ENCODE results near the gene CCDC157. TPM values are rescaled to one million over a fixed set of nuclear protein-coding genes. Genes with fewer than 3 reads are reported as not detected.

CCDC157 gene
- total RNA-seq, 4 donors from 2014 or later, result 0.41 to 1.4 (median 1.1) TPM

- H3K27me3 ChIP-seq, result no peaks in the 10 kb centered on the region
- intact Hi-C loops (cut with DNase I; ENCODE audit: low total_unique reads) (no loop called here), in situ Hi-C loops (cut with MboI; ENCODE audit: low sequenced_read_pairs in 4 of 4) (no loop called here)
- no peaks in the 10 kb centered on the region for H3K9me3 ChIP-seq
- no peak for TF ChIP-seq CTCF (IDR thresholded peaks at IDR 0.05 in 4 of 5, conservative IDR thresholded peaks at IDR 0.05 in 1 of 5)
- TF ChIP-seq POLR2A (IDR thresholded peaks at IDR 0.05), result no peak
- H3K4me3 ChIP-seq, result no peak overlapping the region
- H3K4me1 ChIP-seq, result peaks cover 0 to 2% of the 10 kb centered on the region in 2 donors
- peaks cover 0 to 84% of the 10 kb centered on the region in 2 donors for H3K36me3 ChIP-seq
- H3K27ac ChIP-seq, result no peak overlapping the region
- ATAC-seq, result no peak
- DNase-seq, result no peak
These were observed 8.0 kb upstream of the CCDC157 start for GRCh38 chr22:30348809-30349208.

- no peak for DNase-seq
- Histone ChIP-seq H3K9me3 (no peaks in the 10 kb centered on the region), H3K4me1 (peaks cover 20 to 25% of the 10 kb centered on the region in 2 donors), H3K27me3 (no peaks in the 10 kb centered on the region), H3K27ac (no peak overlapping the region), H3K36me3 (peaks cover 0 to 60% of the 10 kb centered on the region in 2 donors), H3K4me3 (no peak overlapping the region)
- intact Hi-C loops (cut with DNase I; ENCODE audit: low total_unique reads) (no loop called here), in situ Hi-C loops (cut with MboI; ENCODE audit: low sequenced_read_pairs in 4 of 4) (no loop called here)
- no peak for TF ChIP-seq CTCF (IDR thresholded peaks at IDR 0.05 in 4 of 5, conservative IDR thresholded peaks at IDR 0.05 in 1 of 5)
- TF ChIP-seq POLR2A (IDR thresholded peaks at IDR 0.05), result no peak
- no peak for ATAC-seq
These were observed 5.6 kb upstream of the CCDC157 start for GRCh38 chr22:30351226-30351625.

GRCh38 chr22:30354644-30355043, 2.2 kb upstream of the CCDC157 start:
- Histone ChIP-seq H3K36me3 (peaks cover 0 to 31% of the 10 kb centered on the region in 2 donors), H3K27ac (no peak overlapping the region), H3K4me3 (peak overlapping the region in 1 of 4 donors; percentile 94), H3K9me3 (no peaks in the 10 kb centered on the region), H3K4me1 (peaks cover 23 to 32% of the 10 kb centered on the region in 2 donors), H3K27me3 (no peaks in the 10 kb centered on the region)
- in situ Hi-C loops (cut with MboI; ENCODE audit: low sequenced_read_pairs in 4 of 4), result no loop called here
- DNase-seq, result no peak
- intact Hi-C loops (cut with DNase I; ENCODE audit: low total_unique reads), result no loop called here
- no peak for TF ChIP-seq POLR2A (IDR thresholded peaks at IDR 0.05)
- TF ChIP-seq CTCF (IDR thresholded peaks at IDR 0.05 in 4 of 5, conservative IDR thresholded peaks at IDR 0.05 in 1 of 5), result no peak
- ATAC-seq, result no peak

GRCh38 chr22:30357236-30357570, 396 bp downstream of the CCDC157 start:
- intact Hi-C loops (cut with DNase I; ENCODE audit: low total_unique reads), result no loop called here
- no peak for TF ChIP-seq CTCF (IDR thresholded peaks at IDR 0.05 in 4 of 5, conservative IDR thresholded peaks at IDR 0.05 in 1 of 5)
- no peak for TF ChIP-seq POLR2A (IDR thresholded peaks at IDR 0.05)
- DNase-seq (no peak), ATAC-seq (no peak)
- in situ Hi-C loops (cut with MboI; ENCODE audit: low sequenced_read_pairs in 4 of 4), result no loop called here
- H3K27me3 ChIP-seq, result no peaks in the 10 kb centered on the region
- H3K9me3 ChIP-seq, result no peaks in the 10 kb centered on the region
- peaks cover 23 to 32% of the 10 kb centered on the region in 2 donors for H3K4me1 ChIP-seq
- H3K36me3 ChIP-seq, result peaks cover 0 to 7% of the 10 kb centered on the region in 2 donors
- H3K4me3 ChIP-seq, result peak overlapping the region; percentile 78 to 98 (median 92)
- H3K27ac ChIP-seq, result peak overlapping the region in 3 of 4 donors; percentile 94 to 97 (median 95)

- no peak for TF ChIP-seq CTCF (IDR thresholded peaks at IDR 0.05 in 4 of 5, conservative IDR thresholded peaks at IDR 0.05 in 1 of 5)
- no peak for TF ChIP-seq POLR2A (IDR thresholded peaks at IDR 0.05)
- in situ Hi-C loops (cut with MboI; ENCODE audit: low sequenced_read_pairs in 4 of 4), result no loop called here
- DNase-seq (no peak), ATAC-seq (no peak)
- Histone ChIP-seq H3K27me3 (no peaks in the 10 kb centered on the region), H3K4me1 (peaks cover 23 to 32% of the 10 kb centered on the region in 2 donors), H3K4me3 (peak overlapping the region; percentile 78 to 98 (median 92)), H3K9me3 (no peaks in the 10 kb centered on the region), H3K36me3 (peaks cover 0 to 2% of the 10 kb centered on the region in 2 donors), H3K27ac (no peak overlapping the region)
- intact Hi-C loops (cut with DNase I; ENCODE audit: low total_unique reads), result no loop called here
These were observed 926 bp downstream of the CCDC157 start for GRCh38 chr22:30357650-30358215.

Measured in gastrocnemius medialis (tissue), 4 donors.